NCI-H460 (cell line): ENCODE measurements around the gene TARBP1. TPM values are rescaled to one million over a fixed set of nuclear protein-coding genes. Genes with fewer than 3 reads are reported as not detected.
"Not testable (repeated sequence)": the region's sequence is repeated elsewhere in the genome, so short reads cannot be mapped to it uniquely, and the experiment has no call there.

ENCODE experiments used
- DNase-seq: peaks from one replicate; pipeline ENCODE4 v3.0.0-alpha.2; 2016; ENCODE audit warnings: low read depth; ENCODE audit errors: extremely low read depth
- total RNA-seq: library from RNA; depleted of rRNA; stranded (reverse); fragments of >200 nt; shearing (Covaris generic); gene quantifications from 2 replicates; pipeline ENCODE4 v1.2.3, GENCODE V29; 2014; rRNA removed

Gene TARBP1
- total RNA-seq, 1 experiment from 2014 or later: 117 TPM

- not testable (repeated sequence) for DNase-seq
Observed at GRCh38 chr1:234356615-234357269, 122.2 kb downstream of the TARBP1 start.

DNA sequence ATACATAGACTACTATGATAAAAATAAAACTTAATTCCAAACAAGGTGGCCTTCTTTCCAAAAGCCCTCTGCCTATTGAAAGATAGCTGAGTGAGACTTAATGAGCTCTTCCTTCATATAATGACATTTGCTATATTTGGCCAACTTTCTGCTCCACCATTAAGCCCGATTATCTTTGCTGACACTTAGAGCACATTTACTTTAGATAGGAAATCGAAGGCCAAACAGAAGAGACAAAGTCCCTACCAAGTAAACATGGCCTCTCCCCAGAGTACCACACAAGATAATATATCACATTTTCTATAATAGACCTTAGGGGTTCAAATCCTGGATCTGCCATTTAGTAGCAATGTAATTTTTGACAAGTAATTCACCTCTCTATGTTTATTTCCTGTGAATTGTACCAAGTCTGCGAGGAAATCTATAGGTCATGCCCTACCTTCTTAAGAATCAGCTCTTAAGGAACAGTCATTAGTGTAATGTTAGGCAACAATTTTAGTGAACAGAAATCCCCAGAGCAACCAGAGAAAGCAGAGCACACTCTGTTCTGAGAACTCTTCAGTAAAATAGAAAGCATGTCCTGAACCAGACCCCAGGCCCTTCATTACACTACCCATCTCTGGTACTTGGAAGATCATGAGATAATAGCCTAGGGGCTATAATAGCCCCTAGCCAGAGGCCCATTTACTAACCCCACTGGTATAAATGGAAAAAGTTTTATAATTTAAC, 123.0 kb downstream of the TARBP1 start:
- DNase-seq: no peak

DNA sequence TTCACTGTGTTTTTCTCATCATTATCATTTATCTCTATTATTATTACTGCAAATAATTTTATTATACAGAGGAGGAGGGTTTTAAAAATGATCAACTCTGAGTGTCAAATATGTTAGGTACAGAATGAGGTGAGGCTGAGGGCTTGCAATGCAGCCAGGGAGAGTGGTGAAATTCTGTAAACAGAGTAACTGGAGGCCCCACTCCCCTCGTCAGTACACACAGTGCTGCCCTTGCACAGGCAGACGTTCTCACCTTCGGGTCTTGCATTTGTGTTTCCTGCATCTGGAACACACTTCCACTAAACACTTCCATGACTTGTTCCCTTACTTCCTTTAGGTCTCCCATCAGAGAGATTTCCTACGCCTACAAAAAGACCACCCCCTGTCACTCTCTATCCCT, 130.0 kb downstream of the TARBP1 start:
- DNase-seq: no peak

DNA sequence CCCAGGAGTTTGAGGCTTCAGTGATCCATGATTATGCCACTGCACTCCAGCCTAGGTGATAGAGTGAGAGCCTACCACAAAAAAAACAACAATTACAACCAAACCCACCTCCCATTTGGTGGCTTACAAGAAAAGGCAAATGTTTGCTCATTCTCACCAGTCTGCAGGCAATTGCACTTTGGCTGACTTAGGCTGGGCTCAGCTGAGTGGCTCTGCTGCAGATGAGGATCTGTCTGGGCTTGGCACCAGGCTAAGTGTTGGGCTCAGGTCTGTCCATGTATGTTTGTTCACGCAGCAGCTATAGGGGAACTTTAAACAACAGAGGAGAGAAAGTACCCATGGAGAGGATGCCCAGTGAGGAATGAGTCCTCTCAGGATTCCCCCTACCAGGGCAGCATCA, 133.7 kb downstream of the TARBP1 start:
- DNase-seq: no peak

- DNase-seq: no peak
Observed at GRCh38 chr1:234342774-234343173, 136.2 kb downstream of the TARBP1 start.

Other genes with a start within 250 kb of the TARBP1 start
- 389 and 406 TPM in 2 replicates for gene COA6, start 105.7 kb downstream of the TARBP1 start, total RNA-seq
- gene IRF2BP2, start 131.0 kb upstream of the TARBP1 start, total RNA-seq: 64.1 and 83.1 TPM in 2 replicates